ENCODE data around the gene FRMD3. TPM values are rescaled to one million over a fixed set of nuclear protein-coding genes. Genes with fewer than 3 reads are reported as not detected.

Gene FRMD3
- total and polyA plus RNA-seq, 2 donors (not counting 3 experiments of a cell fraction or from before 2014, with no cell fraction given): 3.0 to 6.1 TPM

- H3K9ac ChIP-seq (replicated peaks; ENCODE audit: extremely low read depth, insufficient read depth, low read length): no peak overlapping the region
- H3K79me2 ChIP-seq (ENCODE audit: control insufficient read depth, insufficient read depth, low read length): no peaks in the 10 kb centered on the region
- H3K4me3 ChIP-seq (replicated peaks in 1 of 3; ENCODE audit: insufficient read depth in 1 of 3, low read depth in 1 of 3, low read length in 3 of 3): no peak overlapping the region
- no peaks in the 10 kb centered on the region for H3K36me3 ChIP-seq (ENCODE audit: control insufficient read depth in 2 of 2, extremely low read depth in 1 of 2, insufficient read depth in 2 of 2, low read length in 2 of 2)
- no peak overlapping the region for H2AFZ ChIP-seq (ENCODE audit: low read depth, low read length)
- dilution Hi-C loops (cut with MboI; ENCODE audit: extremely low pct_ligation_motif_present, low sequenced_read_pairs) (no loop called here), intact Hi-C loops (cut with micrococcal nuclease) (no loop called here)
- no peak for DNase-seq (ENCODE audit: low read depth, low spot score)
- no peak for TF ChIP-seq CTCF (IDR thresholded peaks at IDR 0.05; ENCODE audit: extremely low read depth in 1 of 2, insufficient read depth in 1 of 2, low read depth in 1 of 2, low read length in 2 of 2)
- TF ChIP-seq, protein P1, sequence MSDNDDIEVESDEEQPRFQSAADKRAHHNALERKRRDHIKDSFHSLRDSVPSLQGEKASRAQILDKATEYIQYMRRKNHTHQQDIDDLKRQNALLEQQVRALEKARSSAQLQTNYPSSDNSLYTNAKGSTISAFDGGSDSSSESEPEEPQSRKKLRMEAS (IDR thresholded peaks at IDR 0.05; ENCODE audit: insufficient read depth, insufficient read length): no peak
- TF ChIP-seq FOS (IDR thresholded peaks at IDR 0.05; ENCODE audit: borderline replicate concordance, insufficient read depth, low read length): no peak
- TF ChIP-seq EZH2 (IDR thresholded peaks at IDR 0.05; ENCODE audit: borderline replicate concordance, low read depth, low read length, severe bottlenecking): no peak
- TF ChIP-seq JUN (IDR thresholded peaks at IDR 0.05; ENCODE audit: borderline replicate concordance, insufficient read depth, insufficient read length, low read depth): no peak
- TF ChIP-seq GATA2 (IDR thresholded peaks at IDR 0.05; ENCODE audit: insufficient read depth, insufficient read length, low read depth, low read length): no peak
- TF ChIP-seq POLR2A (IDR thresholded peaks at IDR 0.05; ENCODE audit: low read depth, low read length): no peak
- no peak for TF ChIP-seq MYC (IDR thresholded peaks at IDR 0.05; ENCODE audit: low read depth, low read length)
- H3K9me3 ChIP-seq (replicated peaks; ENCODE audit: control insufficient read depth, insufficient read depth, low read length): no peaks in the 10 kb centered on the region
- POLR2A ChIA-PET: no interaction called here
- no peaks in the 10 kb centered on the region for H3K27me3 ChIP-seq (ENCODE audit: control insufficient read depth in 2 of 2, insufficient read depth in 2 of 2, low read length in 2 of 2)
- FAIRE-seq: no peak
- H3K9me1 ChIP-seq (replicated peaks; ENCODE audit: control insufficient read depth, extremely low read depth, insufficient read depth, low read length): no peaks in the 10 kb centered on the region
- no peak overlapping the region for H3K4me2 ChIP-seq (ENCODE audit: insufficient read depth, low read length)
- H4K20me1 ChIP-seq (replicated peaks; ENCODE audit: control insufficient read depth, extremely low read depth, insufficient read depth, low read length): no peaks in the 10 kb centered on the region
- CTCF ChIA-PET: interaction anchor here (1.4 kb wide), 1 partner anchor 117 kb away, joined by 3 read pairs; no protein-coding TSS in a partner anchor
- no TSS peak for BruUV-seq (replicated peaks)
- no peaks in the 10 kb centered on the region for H3K4me1 ChIP-seq (ENCODE audit: control insufficient read depth, extremely low read depth, insufficient read depth, low read length)
- H3K27ac ChIP-seq (ENCODE audit: insufficient read depth, low read depth, low read length): no peak overlapping the region
These were observed 86.9 kb downstream of the FRMD3 start for GRCh38 chr9:83451308-83451707.

Measured in endothelial cell of umbilical vein (primary cell).